Umbilical cord (tissue), 2 donors: ENCODE measurements around the gene FUT7. TPM values are rescaled to one million over a fixed set of nuclear protein-coding genes. Genes with fewer than 3 reads are reported as not detected.

Source experiments
- DNase-seq: peaks from one replicate; pipeline ENCODE4 v3.0.0-alpha.2; 2015; ENCODE audit warnings: low spot score
- total RNA-seq: library from RNA; depleted of rRNA; stranded (reverse); fragments of >200 nt; gene quantifications from one replicate; pipeline ENCODE4 v1.2.3, GENCODE V29; 2014; ENCODE audit warnings: low replicate concordance; ENCODE audit not compliant: insufficient read depth

FUT7 gene
- total RNA-seq, 1 donor from 2014 or later = 0.96 TPM

GRCh38 chr9:136984464-136985026, 47.3 kb downstream of the FUT7 start:
- no peak for DNase-seq

DNA sequence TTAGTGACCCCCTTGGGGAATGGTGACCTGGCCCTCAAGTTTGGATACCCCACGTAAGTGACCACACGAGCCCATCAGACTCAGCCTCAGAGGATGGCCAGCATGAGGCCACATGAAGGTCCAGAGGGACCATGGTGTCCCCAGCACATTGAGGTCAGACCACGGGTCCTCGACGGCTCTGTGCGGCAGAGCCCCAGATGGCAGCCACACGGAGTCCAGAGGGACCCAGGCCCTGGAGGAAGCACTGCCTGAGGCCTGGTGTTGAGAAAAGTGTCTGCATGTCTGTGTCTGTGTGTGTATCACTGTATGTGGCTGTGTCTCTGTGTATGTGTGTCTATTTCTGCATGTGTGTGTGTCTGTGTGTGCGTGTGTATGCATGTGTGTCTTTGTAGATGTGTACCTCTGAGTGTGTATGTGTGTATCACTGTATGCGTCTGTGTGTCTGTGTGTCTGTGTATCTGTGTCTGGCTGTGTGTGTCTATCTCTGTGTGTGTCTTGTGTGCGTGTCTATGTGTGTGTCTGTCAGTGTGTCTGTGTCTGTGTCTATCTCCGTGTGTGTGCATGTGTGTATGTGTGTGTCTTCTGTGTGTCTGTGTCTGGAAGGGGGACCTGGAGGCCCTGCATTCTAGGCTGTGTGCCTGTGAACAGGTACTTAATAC, 48.1 kb downstream of the FUT7 start:
- no peak for DNase-seq

DNA sequence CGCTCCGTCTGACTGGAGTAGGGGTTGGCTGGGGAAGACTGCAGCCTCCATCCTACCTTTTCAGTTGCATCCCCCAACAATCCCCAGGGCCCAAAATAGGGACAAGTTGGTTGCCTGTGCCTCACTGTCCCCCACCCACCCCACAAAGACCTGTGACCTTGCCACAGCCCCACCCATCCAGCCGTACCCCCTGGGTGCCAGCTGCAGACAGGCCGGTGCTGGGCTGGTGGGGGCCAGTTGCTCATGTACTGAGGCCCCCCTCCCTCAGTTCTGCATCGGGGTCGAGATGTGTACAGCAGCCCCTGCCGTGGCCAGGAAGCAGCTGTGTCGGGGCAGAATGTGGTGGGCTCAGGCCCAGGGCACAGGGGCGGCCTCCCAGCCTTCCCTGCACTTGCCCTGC, 48.7 kb downstream of the FUT7 start:
- DNase-seq = no peak

DNA sequence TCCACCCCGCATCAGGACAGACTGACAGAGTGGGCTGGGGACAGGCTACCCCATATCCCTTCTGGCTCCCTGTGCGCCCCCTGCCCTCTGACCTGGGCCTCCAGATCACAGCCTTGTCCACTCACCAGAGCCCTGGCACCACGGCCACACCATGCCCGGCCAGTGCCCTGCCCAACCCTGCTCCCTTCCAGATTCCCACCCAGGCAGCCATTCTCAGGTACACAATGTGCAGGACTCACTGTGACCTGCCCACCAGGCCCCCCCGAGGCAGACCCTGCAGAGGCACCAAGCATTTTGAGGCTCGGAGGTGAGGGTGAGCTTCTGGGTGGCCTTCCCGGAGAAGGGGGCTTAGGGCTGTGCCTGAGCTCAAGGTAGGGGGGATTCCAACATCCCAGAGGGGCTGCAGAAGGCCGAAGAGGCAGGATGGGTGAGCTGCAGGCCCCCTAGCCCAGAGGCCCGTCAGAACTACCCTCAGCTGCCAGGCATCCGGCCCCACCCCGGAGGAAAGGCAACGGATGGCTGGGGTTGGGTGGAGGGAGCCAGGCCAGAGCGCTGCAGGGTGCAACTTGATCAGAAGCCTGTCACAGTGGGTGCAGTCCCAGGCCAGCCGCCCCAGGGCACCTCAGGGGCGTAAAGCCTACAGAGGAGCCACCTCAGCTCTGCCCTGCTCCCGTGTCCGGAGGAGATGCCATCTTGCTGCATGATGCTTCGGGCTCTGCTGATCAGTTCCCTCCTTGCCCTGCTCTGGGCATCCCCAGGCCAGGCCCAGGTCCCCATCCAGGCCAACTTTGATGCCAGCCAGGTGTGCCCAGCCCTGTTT, 49.4 kb downstream of the FUT7 start, which contains the start of gene LCNL1:
TSS of gene LCNL1 (plus strand) at position 762 of the 820 bp plus-strand sequence. CDS start 594 bp downstream, outside the sequence.
- no peak for DNase-seq

DNA sequence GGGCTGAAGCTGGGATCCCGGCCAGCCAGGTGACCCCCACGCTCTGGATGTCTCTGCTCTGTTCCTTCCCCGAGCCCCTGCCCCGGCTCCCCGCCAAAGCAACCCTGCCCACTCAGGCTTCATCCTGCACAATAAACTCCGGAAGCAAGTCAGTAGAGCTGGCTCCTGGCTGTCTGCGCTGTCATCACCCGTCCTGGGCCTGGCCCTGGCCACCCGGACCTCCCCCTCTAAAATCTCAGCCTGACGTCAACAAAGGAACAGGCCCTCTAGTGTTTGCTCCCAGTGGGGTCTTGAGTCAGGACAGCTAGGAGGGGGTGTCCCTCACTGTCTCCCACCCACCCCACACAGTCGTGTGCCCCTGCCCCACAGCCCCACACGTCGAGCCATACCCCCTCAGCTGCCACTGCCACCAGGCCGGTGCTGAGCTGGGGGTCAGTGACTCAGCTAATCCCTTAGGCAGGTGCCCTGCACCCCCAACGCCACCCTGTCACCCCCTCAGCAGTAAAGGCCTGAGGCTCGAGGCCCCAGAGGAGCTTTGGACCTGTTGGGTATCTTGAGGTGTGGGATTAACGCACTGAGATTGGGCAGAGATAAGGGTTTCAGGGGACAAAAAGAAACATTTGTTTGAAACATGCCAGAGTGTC, 50.2 kb downstream of the FUT7 start:
- no peak for DNase-seq

- DNase-seq = no peak
Measured at GRCh38 chr9:136980669-136981478, 51.0 kb downstream of the FUT7 start.

Other genes starting within 250 kb of the FUT7 start
- 90.5 TPM for gene TMEM141, start 240.7 kb downstream of the FUT7 start, total RNA-seq
- gene CCDC183, start 235.8 kb downstream of the FUT7 start, total RNA-seq = not detected
- gene RABL6, start 224.1 kb downstream of the FUT7 start, total RNA-seq = 40.2 TPM
- 1.4 TPM for gene AJM1, start 189.6 kb downstream of the FUT7 start, total RNA-seq
- 49.1 TPM for gene PHPT1, start 182.7 kb downstream of the FUT7 start, total RNA-seq
- gene MAMDC4, start 179.7 kb downstream of the FUT7 start, total RNA-seq = 4.6 TPM
- 217 TPM for gene EDF1, start 165.8 kb downstream of the FUT7 start, total RNA-seq
- 5.1 TPM for gene TRAF2, start 145.6 kb downstream of the FUT7 start, total RNA-seq
- gene FBXW5, start 87.3 kb downstream of the FUT7 start, total RNA-seq = 75.8 TPM
- gene C8G, start 86.8 kb downstream of the FUT7 start, total RNA-seq = not detected
- not detected for gene LCN12, start 79.8 kb downstream of the FUT7 start, total RNA-seq
- gene PTGDS, start 54.6 kb downstream of the FUT7 start, total RNA-seq = 49.6 TPM
- 0.72 TPM for gene LCNL1, start 49.1 kb downstream of the FUT7 start, total RNA-seq
- 10.6 TPM for gene PAXX, start 39.7 kb downstream of the FUT7 start, total RNA-seq
- 24.3 TPM for gene CLIC3, start 35.5 kb downstream of the FUT7 start, total RNA-seq
- 20.2 TPM for gene ABCA2, start 3.9 kb downstream of the FUT7 start, total RNA-seq
- 6.5 TPM for gene NPDC1, start 14.1 kb upstream of the FUT7 start, total RNA-seq
- gene ENTPD2, start 22.0 kb upstream of the FUT7 start, total RNA-seq = not detected
- 2.6 TPM for gene SAPCD2, start 38.5 kb upstream of the FUT7 start, total RNA-seq
- 8.2 TPM for gene UAP1L1, start 45.4 kb upstream of the FUT7 start, total RNA-seq
- gene MAN1B1, start 54.9 kb upstream of the FUT7 start, total RNA-seq = 41.4 TPM
- gene DPP7, start 82.6 kb upstream of the FUT7 start, total RNA-seq = 67.9 TPM
- 5.1 TPM for gene GRIN1, start 107.1 kb upstream of the FUT7 start, total RNA-seq
- not detected for gene LRRC26, start 138.0 kb upstream of the FUT7 start, total RNA-seq
- not detected for gene TMEM210, start 140.0 kb upstream of the FUT7 start, total RNA-seq
- gene ANAPC2, start 156.5 kb upstream of the FUT7 start, total RNA-seq = 18.3 TPM
- 30.8 TPM for gene SSNA1, start 156.6 kb upstream of the FUT7 start, total RNA-seq
- 2.2 TPM for gene TPRN, start 168.7 kb upstream of the FUT7 start, total RNA-seq
- gene TMEM203, start 173.6 kb upstream of the FUT7 start, total RNA-seq = 33.0 TPM
- gene NDOR1, start 173.6 kb upstream of the FUT7 start, total RNA-seq = 0.72 TPM
- gene RNF208, start 190.2 kb upstream of the FUT7 start, total RNA-seq = not detected
- gene CYSRT1, start 193.1 kb upstream of the FUT7 start, total RNA-seq = 0.96 TPM
- gene RNF224, start 195.4 kb upstream of the FUT7 start, total RNA-seq = not detected
- gene SLC34A3, start 198.8 kb upstream of the FUT7 start, total RNA-seq = not detected
- 48.9 TPM for gene TUBB4B, start 209.2 kb upstream of the FUT7 start, total RNA-seq
- 1.9 TPM for gene STPG3, start 219.2 kb upstream of the FUT7 start, total RNA-seq
- 18.8 TPM for gene NELFB, start 223.2 kb upstream of the FUT7 start, total RNA-seq
- gene TOR4A, start 245.6 kb upstream of the FUT7 start, total RNA-seq = 4.3 TPM